ENCODE data around the gene HOXC10. TPM values are rescaled to one million over a fixed set of nuclear protein-coding genes. Genes with fewer than 3 reads are reported as not detected.

Gene HOXC10
- total RNA-seq, 1 experiment from 2014 or later: 3.8 TPM

GRCh38 chr12:53998110-53998899 is 13.4 kb downstream of the HOXC10 start:
- Histone ChIP-seq H3K4me2 (ENCODE audit: low read length) (peak overlapping the region; percentile 88), H3K27ac (ENCODE audit: low read depth, low read length) (no peak overlapping the region), H3K9ac (ENCODE audit: low read length) (0 out of 2 replicates have a peak overlapping the region, but pooled peaks have one; percentile 11), H3K9me3 (ENCODE audit: control insufficient read depth in 1 of 2, insufficient read depth in 1 of 2, low read depth in 1 of 2, low read length in 2 of 2) (no peaks in the 10 kb centered on the region), H3K4me1 (ENCODE audit: control insufficient read depth in 1 of 2, insufficient read depth in 2 of 2, low read length in 2 of 2) (peaks cover 22 to 46% of the 10 kb centered on the region in 2 experiments), H2AFZ (ENCODE audit: low read depth, low read length, poor library complexity, severe bottlenecking) (no peak overlapping the region), H3K79me2 (ENCODE audit: insufficient read depth, low read length) (peaks cover 50% of the 10 kb centered on the region), H3K9me2 (ENCODE audit: insufficient read depth) (no peaks in the 10 kb centered on the region), H3K36me3 (ENCODE audit: control insufficient read depth in 1 of 2, insufficient read depth in 2 of 2, low read length in 2 of 2) (peaks cover 0 to 6% of the 10 kb centered on the region in 2 experiments; a peak in 1 of 4 replicates), H4K20me1 (ENCODE audit: insufficient read depth) (no peaks in the 10 kb centered on the region), H3K27me3 (ENCODE audit: insufficient read depth, low read length) (no peaks in the 10 kb centered on the region), H3K4me3 (replicated peaks in 1 of 2; ENCODE audit: low read depth in 1 of 2, low read length in 2 of 2) (0 out of 4 replicates have a peak overlapping the region, but pooled peaks of 1 of the 2 experiments have one; percentile 82)
- intact Hi-C loops (cut with micrococcal nuclease): no loop called here
- no TSS peak for BruUV-seq (replicated peaks)
- TF ChIP-seq ZFX (IDR thresholded peaks at IDR 0.05): no peak
- no peak for TF ChIP-seq ATF3 (IDR thresholded peaks at IDR 0.05)
- no peak for TF ChIP-seq SRF (IDR thresholded peaks at IDR 0.05; ENCODE audit: low read depth)
- TF ChIP-seq POLR2AphosphoS5 (IDR thresholded peaks at IDR 0.05; ENCODE audit: low read depth, low read length): no peak; the same call in 1 of the 2 replicates
- ATAC-seq: no peak
- no peak for DNase-seq (ENCODE audit: low read depth, low spot score)
- RAD21 ChIA-PET (ENCODE audit: low non-redundant PET in 1 of 2, low total read pairs in 2 of 2, uncharacterized antibody in 2 of 2, unreplicated experiment in 2 of 2): no interaction called here
- POLR2A ChIA-PET: interaction anchor here (0.7 to 3.4 kb wide), 2 partner anchors 19 to 321 kb away, joined by 3 to 9 read pairs; no protein-coding TSS in a partner anchor
- CTCF ChIA-PET: interaction anchor here (0.9 to 4.7 kb wide), 6 partner anchors 10 to 209 kb away, joined by 3 to 22 read pairs (median 5); partner anchors contain the start of gene HOXC10

GRCh38 chr12:53998900-53999236 is 13.9 kb downstream of the HOXC10 start:
- Histone ChIP-seq H3K4me1 (ENCODE audit: control insufficient read depth in 1 of 2, insufficient read depth in 2 of 2, low read length in 2 of 2) (peaks cover 21 to 44% of the 10 kb centered on the region in 2 experiments), H4K20me1 (ENCODE audit: insufficient read depth) (no peaks in the 10 kb centered on the region), H3K9me2 (ENCODE audit: insufficient read depth) (no peaks in the 10 kb centered on the region), H3K27ac (ENCODE audit: low read depth, low read length) (no peak overlapping the region), H2AFZ (ENCODE audit: low read depth, low read length, poor library complexity, severe bottlenecking) (no peak overlapping the region), H3K9me3 (ENCODE audit: control insufficient read depth in 1 of 2, insufficient read depth in 1 of 2, low read depth in 1 of 2, low read length in 2 of 2) (no peaks in the 10 kb centered on the region), H3K4me3 (replicated peaks in 1 of 2; ENCODE audit: low read depth in 1 of 2, low read length in 2 of 2) (peak overlapping the region; percentile 82 to 84; a peak in 2 of 4 replicates), H3K27me3 (ENCODE audit: insufficient read depth, low read length) (no peaks in the 10 kb centered on the region), H3K36me3 (ENCODE audit: control insufficient read depth in 1 of 2, insufficient read depth in 2 of 2, low read length in 2 of 2) (peaks cover 0 to 6% of the 10 kb centered on the region in 2 experiments; a peak in 1 of 4 replicates), H3K79me2 (ENCODE audit: insufficient read depth, low read length) (peaks cover 50% of the 10 kb centered on the region), H3K9ac (ENCODE audit: low read length) (0 out of 2 replicates have a peak overlapping the region, but pooled peaks have one; percentile 11), H3K4me2 (ENCODE audit: low read length) (peak overlapping the region; percentile 88)
- POLR2A ChIA-PET: interaction anchor here (0.6 to 3.4 kb wide), 3 partner anchors 9 to 192 kb away, joined by 3 to 9 read pairs (median 3); no protein-coding TSS in a partner anchor
- intact Hi-C loops (cut with micrococcal nuclease): no loop called here
- no TSS peak for BruUV-seq (replicated peaks)
- TF ChIP-seq ATF3 (IDR thresholded peaks at IDR 0.05) (no peak), JUND (IDR thresholded peaks at IDR 0.05) (no peak), MAX (IDR thresholded peaks at IDR 0.05) (no peak), EZH2 (IDR thresholded peaks at IDR 0.05) (no peak), TCF7L2 (IDR thresholded peaks at IDR 0.05; ENCODE audit: borderline replicate concordance, extremely low read depth, insufficient read depth, insufficient read length) (no peak), REST (IDR thresholded peaks at IDR 0.05; ENCODE audit: low read depth) (no peak), POLR2AphosphoS5 (IDR thresholded peaks at IDR 0.05; ENCODE audit: low read depth, low read length) (no peak), ELF1 (IDR thresholded peaks at IDR 0.05; ENCODE audit: borderline replicate concordance, low read depth) (no peak), SRF (IDR thresholded peaks at IDR 0.05; ENCODE audit: low read depth) (no peak), SIN3A (IDR thresholded peaks at IDR 0.05; ENCODE audit: low read depth) (no peak), YY1 (IDR thresholded peaks at IDR 0.05; ENCODE audit: extremely low read depth, insufficient replicate concordance, low read depth, low read length) (no peak), EGR1 (IDR thresholded peaks at IDR 0.05; ENCODE audit: low read depth) (no peak)
- ATAC-seq (no peak), DNase-seq (ENCODE audit: low read depth, low spot score) (no peak)
- CTCF ChIA-PET: interaction anchor here (0.9 to 4.7 kb wide), 5 partner anchors 11 to 209 kb away, joined by 3 to 22 read pairs (median 5); partner anchors contain the start of gene HOXC10
- RAD21 ChIA-PET (ENCODE audit: low non-redundant PET in 1 of 2, low total read pairs in 2 of 2, uncharacterized antibody in 2 of 2, unreplicated experiment in 2 of 2): no interaction called here
